ENCODE measurements around the gene GTPBP6. TPM values are rescaled to one million over a fixed set of nuclear protein-coding genes. Genes with fewer than 3 reads are reported as not detected.

GTPBP6 gene
- total RNA-seq, 4 donors from 2014 or later = 39.3 to 84.1 (median 56.3) TPM

DNA sequence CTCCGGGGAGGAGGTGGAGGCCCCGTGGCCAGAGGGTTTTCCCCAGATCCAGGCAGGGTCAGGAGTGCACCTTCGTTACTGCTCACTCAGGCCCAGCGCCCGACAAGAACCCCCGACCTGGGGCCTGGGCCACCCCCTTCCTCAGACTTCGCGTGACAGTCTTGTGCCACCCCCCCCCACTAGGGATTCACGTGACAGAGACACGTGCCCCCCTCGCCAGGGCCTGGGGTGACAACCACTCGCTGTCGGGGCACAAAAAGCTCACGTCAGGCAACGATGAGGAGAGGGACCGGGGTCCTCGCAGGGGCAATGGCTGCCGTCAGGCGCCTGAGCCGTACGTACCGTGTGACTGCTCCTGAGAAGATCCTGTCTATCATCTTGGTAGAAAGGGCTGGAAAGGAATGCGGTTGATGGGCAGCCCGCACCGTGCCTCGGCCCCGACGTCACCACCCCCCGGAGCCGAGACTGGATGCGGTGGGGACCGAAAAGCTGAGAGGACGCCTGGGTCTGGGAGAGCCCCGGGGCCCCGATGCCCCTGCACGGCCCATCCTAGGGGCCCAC lies 23.0 kb upstream of the GTPBP6 start:
- Histone ChIP-seq H3K4me1 (no peaks in the 10 kb centered on the region), H3K9me3 (no peaks in the 10 kb centered on the region), H3K36me3 (peaks cover 0 to 64% (median 0%) of the 10 kb centered on the region in 3 donors), H3K27me3 (no peaks in the 10 kb centered on the region), H3K27ac (no peak overlapping the region), H3K4me3 (no peak overlapping the region)
- WGBS, 2 donors = 93 to 94% methylated on average over 30 to 32 of the region's 36 CpGs
- no peak for DNase-seq (ENCODE audit: low spot score in 2 of 2)
- TF ChIP-seq EP300 (IDR thresholded peaks at IDR 0.05) = no peak
- no peak for TF ChIP-seq POLR2A (IDR thresholded peaks at IDR 0.05)

DNA sequence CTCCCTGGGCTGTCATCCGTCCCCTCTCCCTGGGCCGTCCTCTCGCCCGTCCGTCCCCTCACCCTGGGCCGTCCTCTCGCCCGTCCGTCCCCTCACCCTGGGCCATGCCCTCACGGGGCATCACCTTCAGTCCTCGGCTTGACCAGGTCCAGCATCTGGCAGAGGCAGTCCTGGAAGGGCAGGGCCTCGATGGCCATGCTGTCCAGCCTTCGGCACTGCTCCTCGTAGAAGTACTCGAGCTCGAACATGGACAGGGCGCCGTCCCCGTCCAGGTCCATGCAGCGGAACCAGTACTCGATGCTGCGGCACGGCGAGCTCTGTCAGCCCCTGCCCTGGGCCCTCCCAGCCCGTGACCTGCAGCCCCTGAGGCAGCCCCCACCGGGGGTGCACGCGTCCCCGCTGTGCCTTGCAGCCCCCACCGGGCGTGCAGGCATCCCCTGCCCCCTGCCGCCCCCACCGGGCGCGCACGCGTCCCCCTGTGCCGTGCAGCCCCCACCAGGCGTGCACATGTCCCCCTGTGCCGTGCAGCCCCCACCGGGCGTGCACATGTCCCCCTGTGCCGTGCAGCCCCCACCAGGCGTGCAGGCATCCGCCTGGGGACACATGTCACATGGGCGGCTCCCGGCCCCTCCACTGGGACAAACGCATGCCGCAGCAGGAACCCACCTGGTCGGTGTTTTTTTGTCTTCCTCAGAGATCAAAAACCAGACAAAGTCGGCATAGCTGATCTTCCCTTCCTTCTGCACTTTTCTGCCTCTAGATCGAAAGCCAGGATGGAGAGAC lies 22.2 kb upstream of the GTPBP6 start:
- Histone ChIP-seq H3K36me3 (peaks cover 0 to 66% (median 0%) of the 10 kb centered on the region in 3 donors), H3K4me1 (no peaks in the 10 kb centered on the region), H3K27ac (no peak overlapping the region), H3K9me3 (no peaks in the 10 kb centered on the region), H3K27me3 (no peaks in the 10 kb centered on the region), H3K4me3 (no peak overlapping the region)
- DNase-seq (ENCODE audit: low spot score in 2 of 2) = no peak
- 88 to 97% methylated on average over 17 to 44 of the region's 52 CpGs for WGBS, 2 donors
- no peak for TF ChIP-seq POLR2A (IDR thresholded peaks at IDR 0.05)
- TF ChIP-seq, protein P1, sequence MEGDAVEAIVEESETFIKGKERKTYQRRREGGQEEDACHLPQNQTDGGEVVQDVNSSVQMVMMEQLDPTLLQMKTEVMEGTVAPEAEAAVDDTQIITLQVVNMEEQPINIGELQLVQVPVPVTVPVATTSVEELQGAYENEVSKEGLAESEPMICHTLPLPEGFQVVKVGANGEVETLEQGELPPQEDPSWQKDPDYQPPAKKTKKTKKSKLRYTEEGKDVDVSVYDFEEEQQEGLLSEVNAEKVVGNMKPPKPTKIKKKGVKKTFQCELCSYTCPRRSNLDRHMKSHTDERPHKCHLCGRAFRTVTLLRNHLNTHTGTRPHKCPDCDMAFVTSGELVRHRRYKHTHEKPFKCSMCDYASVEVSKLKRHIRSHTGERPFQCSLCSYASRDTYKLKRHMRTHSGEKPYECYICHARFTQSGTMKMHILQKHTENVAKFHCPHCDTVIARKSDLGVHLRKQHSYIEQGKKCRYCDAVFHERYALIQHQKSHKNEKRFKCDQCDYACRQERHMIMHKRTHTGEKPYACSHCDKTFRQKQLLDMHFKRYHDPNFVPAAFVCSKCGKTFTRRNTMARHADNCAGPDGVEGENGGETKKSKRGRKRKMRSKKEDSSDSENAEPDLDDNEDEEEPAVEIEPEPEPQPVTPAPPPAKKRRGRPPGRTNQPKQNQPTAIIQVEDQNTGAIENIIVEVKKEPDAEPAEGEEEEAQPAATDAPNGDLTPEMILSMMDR (IDR thresholded peaks at IDR 0.05) = no peak
- no peak for TF ChIP-seq EP300 (IDR thresholded peaks at IDR 0.05)

DNA sequence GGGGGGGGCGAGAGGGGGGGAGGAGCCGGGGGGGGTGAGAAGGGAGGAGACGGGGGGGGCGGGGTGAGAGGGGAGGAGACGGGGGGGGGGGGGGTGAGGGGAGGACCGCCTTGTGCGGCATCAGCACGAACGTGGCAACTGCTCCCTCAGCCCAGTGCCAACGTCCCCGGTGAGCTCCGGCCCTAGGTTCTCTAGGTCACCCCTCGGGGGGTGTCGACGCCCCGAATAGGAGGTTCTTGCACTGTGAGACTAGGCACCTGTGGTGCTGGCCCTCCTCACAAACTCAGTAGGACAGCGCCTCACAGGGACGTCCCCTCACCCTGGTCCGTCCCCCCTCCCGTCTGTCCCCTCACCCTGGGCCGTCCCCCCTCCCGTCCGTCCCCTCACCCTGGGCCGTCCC lies 21.5 kb upstream of the GTPBP6 start:
- no peak for DNase-seq (ENCODE audit: low spot score in 2 of 2)
- peaks cover 0 to 67% (median 0%) of the 10 kb centered on the region in 3 donors for H3K36me3 ChIP-seq
- WGBS, 2 donors = 87 to 92% methylated on average over 13 to 23 of the region's 24 CpGs

GRCh38 chrX:338836-339400 lies 20.3 kb upstream of the GTPBP6 start:
- no peak overlapping the region for H3K27ac ChIP-seq
- no peak for DNase-seq (ENCODE audit: low spot score in 2 of 2)
- H3K4me1 ChIP-seq = no peaks in the 10 kb centered on the region
- H3K9me3 ChIP-seq = no peaks in the 10 kb centered on the region
- peaks cover 0 to 68% (median 0%) of the 10 kb centered on the region in 3 donors for H3K36me3 ChIP-seq
- no peaks in the 10 kb centered on the region for H3K27me3 ChIP-seq
- 96 to 98% methylated on average over 39 to 43 of the region's 44 CpGs for WGBS, 2 donors
- no peak overlapping the region for H3K4me3 ChIP-seq
- no peak for TF ChIP-seq POLR2A (IDR thresholded peaks at IDR 0.05)
- TF ChIP-seq, protein P1 (IDR thresholded peaks at IDR 0.05) = no peak
- TF ChIP-seq EP300 (IDR thresholded peaks at IDR 0.05) = no peak

More for the DNA sequence above, 21.5 kb upstream of the GTPBP6 start:
- H3K9me3 ChIP-seq = no peaks in the 10 kb centered on the region
- H3K27ac ChIP-seq = no peak overlapping the region
- TF ChIP-seq POLR2A (IDR thresholded peaks at IDR 0.05) = no peak
- TF ChIP-seq, protein P1 (IDR thresholded peaks at IDR 0.05) = no peak
- TF ChIP-seq EP300 (IDR thresholded peaks at IDR 0.05) = no peak
- H3K4me1 ChIP-seq = no peaks in the 10 kb centered on the region
- H3K27me3 ChIP-seq = no peaks in the 10 kb centered on the region
- no peak overlapping the region for H3K4me3 ChIP-seq

- TF ChIP-seq, protein P1 (IDR thresholded peaks at IDR 0.05) = no peak
- TF ChIP-seq POLR2A (IDR thresholded peaks at IDR 0.05) (no peak), EP300 (IDR thresholded peaks at IDR 0.05) (no peak)
- peaks cover 0 to 74% (median 0%) of the 10 kb centered on the region in 3 donors for H3K36me3 ChIP-seq
- no peaks in the 10 kb centered on the region for H3K9me3 ChIP-seq
- no peaks in the 10 kb centered on the region for H3K4me1 ChIP-seq
- no peaks in the 10 kb centered on the region for H3K27me3 ChIP-seq
- H3K4me3 ChIP-seq = no peak overlapping the region
- 93 to 94% methylated on average over 53 of the region's 53 CpGs for WGBS, 2 donors
- no peak overlapping the region for H3K27ac ChIP-seq
- DNase-seq (ENCODE audit: low spot score in 2 of 2) = no peak
Measured at GRCh38 chrX:338281-338835, 19.8 kb upstream of the GTPBP6 start.
